GM18858 (cell line): ENCODE measurements around the gene ST6GALNAC6.

ENCODE experiments used
- ATAC-seq: cut with Tn5 transposase; IDR thresholded peaks from one replicate; pipeline ENCODE4 v1.9.1; 2021; ENCODE audit not compliant: unreplicated experiment

Gene ST6GALNAC6

DNA sequence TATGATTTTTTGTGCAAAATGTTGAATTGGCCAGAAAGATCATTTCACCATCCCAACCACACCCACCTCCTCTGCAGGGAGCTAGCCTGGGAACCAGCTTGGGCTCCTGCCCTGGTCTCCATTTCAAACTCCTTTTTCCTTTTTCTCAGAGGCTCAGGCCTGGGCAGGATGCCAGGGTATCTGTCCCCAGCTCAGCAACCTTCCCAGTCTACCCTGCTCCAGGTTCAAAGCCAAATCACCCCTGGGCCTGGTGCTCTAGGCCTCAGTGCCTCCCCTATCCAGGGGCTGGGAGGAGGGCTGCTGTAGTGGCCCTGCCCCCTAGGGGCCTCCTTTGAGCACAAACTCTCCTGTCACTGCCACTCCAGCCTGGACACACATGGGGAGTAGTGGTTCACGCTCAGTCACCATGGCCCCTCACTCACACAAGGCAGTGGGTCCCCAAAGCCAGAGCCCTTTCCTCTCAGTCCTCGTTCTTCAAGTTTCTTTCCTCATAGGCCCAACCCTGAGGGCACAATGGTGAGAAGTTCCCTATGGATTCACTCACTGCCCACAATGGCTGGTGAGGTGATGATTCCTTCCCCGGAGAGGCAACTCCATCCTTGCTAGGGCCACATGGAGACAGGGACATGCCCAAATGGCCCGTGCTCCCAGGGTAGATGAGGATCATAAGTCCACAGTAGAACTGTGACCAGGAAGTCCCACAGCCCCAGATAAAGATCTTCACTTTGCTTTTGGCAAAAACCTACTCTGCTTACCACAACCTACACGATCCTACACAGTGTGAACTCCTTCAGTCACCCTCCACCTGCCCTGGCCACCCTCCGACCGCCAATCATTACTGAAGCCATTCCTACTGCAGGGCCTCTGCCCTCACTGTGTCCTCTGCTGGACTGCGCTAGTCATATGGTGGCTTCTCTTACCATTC, 19.0 kb upstream of the ST6GALNAC6 start:
- no peak for ATAC-seq

DNA sequence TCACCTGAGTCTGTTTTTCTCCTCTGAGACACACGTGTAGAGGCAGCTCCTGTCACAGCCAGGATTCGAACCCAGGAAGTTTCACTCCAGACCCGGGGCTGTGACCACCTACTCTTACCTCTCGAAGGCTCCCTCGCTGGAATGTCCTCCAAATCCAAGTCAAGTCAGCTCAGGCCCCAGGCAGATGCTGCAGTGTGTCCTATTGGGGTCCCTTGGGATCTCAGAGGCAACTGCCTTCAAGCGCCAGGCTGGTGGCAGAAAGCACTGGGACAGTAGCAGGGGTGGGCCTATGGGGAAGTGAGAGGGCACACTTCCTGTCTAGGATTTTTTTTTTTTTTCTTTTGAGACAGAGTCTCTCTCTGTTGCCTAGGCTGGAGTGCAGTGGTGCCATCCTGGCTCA, 18.2 kb upstream of the ST6GALNAC6 start:
- ATAC-seq = no peak

DNA sequence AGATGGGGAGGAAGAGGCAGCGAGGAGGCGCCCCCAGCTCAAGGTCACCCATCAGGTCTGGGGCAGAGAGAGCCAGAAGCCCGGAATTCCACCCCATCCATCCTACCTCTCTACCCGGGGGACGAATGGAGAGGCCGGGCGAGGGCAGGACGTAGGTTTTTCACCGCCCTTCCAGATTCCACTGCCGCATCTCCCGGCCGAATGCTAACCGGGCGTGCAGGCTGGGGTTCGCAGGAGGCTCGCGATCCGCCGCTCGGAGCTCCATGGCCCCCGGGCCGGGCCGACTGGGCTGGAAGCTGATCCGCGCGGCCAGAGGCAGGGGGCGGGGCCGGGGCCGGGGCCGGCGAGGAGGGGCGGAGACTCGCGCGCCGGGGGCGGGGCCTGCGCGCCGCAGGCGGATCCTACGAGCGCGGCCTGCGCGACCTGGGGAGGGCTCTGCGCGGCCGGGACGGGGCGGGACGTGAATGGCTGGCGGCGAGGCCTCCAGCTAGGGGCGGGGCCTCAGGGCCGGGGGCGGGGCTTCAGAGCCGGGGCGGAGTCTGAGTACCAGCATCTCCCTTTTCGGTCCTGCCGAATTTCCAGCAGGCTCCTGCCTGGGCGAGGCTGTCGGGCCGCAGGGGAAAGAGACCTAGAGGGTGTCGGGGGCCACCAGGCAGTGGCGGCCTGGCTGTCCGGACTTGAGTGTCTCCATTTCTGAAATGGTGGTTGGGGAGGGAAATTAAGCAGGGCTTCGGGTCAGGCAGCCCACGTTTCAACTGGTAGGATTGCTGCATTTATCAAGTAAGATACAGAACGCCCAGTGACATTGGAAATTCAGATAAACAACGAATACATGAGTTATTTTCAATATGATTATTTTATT, 17.5 kb upstream of the ST6GALNAC6 start, which contains the start of gene ST6GALNAC4:
Gene ST6GALNAC4 (minus strand): TSS at position 322 of the 862 bp plus-strand sequence. CDS start 622 bp downstream, outside the sequence.
- ATAC-seq = peak; percentile 32

DNA sequence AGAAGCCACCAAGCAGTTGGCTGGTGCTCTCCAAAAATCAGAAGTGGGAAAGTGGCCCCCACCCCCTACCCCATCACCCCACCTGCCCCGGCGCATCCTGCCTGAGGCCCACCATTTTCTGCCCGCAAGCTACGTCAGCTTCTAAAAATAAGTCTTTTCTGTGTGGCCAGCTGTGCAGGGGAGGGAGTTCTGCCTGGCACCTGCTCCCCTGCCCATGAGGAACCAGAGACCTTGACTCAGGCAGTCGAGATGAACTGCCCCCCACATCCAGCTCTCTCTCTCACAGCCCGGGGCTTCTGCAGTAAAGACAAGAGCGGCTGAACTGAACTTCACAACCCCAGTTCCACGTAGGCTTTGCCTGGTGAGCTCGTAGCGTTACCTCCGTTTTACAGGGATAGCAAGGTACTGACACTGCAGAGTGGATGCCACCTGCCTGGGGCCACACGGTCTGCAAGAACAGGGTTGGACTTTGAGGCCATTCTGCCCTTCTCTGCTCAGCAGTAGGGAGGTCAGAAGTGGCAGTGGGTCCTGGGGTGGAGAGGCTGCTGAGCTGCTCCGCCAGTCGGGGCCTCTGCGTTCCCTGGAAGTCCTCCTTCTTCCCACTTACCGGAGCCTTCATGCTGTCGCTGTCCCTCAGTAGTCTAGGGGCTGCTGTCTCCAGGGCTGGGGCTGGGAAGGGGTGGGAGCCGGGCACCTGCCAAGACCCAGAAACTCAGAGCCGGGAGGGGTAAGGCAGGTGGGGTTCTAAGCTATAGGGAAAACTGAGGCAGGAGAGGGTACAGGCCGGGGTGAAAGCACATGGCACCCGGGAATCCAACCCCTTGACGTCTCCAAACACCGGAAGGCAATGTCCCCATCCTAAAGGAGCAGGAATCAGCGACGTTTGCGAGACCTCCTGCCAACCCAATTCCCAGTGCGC, 16.7 kb upstream of the ST6GALNAC6 start:
- no peak for ATAC-seq

DNA sequence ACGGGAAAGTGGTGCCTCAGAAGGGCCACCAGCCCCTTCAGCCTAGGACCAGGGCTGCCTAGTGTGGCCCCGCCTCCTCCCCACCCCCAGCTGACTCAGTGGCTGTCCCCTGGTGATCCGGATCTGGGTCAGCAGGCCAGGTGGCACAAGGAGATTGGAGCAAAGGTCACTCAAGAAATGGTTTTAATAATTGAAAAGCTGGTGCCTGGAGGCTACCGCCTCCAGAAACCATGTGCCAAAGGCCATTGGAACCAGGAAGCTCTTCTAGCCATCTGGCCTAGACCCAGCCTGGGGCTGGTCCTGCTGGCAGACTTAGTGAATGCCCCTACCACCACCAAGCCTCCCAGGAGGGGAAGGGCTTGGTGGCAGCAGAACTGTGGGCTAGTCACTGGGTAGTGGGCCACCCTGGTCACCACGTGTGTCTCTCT, 15.9 kb upstream of the ST6GALNAC6 start:
- ATAC-seq = no peak

DNA sequence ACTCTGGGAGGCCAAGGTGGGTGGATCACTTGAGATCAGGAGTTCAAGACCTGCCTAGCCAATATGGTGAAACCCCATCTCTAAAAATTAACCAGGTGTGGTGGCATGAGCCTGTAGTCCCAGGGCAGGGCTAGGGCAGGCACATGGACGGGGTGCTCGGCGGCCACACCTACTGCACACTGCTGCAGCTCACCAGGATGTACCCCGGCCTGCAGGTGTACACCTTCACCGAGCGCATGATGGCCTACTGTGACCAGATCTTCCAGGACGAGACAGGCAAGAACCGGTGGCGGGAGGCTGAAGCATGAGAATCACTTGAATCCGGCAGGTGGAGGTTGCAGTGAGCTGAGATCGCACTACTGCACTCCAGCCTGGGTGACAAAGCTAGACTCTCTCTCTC, 14.3 kb upstream of the ST6GALNAC6 start:
- no peak for ATAC-seq

DNA sequence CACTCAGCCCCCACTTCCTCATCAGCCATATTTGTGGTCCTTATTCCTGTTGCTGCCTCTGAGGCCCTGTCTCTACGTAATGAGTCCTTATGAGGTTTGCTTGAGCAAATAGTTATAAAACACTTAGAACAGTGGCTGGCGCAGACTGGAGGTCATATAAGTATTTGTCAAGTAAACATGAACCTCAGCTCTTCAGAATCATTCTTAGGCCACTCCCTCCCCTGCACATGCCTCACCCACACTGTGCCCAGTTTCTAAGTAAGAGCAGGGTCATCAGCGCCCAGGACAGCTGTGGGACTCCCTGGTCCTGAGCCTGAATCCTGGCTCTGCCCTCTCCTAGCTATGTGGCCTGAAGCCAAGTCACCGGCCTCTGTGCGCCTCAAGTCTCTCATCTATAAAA, 13.5 kb upstream of the ST6GALNAC6 start:
- ATAC-seq = no peak

DNA sequence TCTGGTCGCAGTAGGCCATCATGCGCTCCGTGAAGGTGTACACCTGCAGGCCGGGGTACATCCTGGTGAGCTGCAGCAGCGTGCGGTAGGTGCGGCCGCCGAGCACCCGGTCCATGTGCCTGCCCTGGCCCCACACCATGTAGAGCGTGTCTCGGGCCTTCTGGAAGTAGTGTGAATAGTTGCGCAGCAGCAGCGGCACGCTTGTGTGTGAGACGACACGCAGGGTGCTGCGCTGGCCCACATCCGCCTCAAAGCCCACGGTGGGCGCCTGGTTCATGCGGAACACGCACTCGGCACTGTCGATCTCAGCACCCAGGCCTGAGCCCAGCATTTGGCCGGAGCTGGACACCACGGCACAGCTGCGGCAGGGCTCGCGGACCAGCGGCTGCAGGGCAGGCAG, 12.9 kb upstream of the ST6GALNAC6 start:
- ATAC-seq = no peak

DNA sequence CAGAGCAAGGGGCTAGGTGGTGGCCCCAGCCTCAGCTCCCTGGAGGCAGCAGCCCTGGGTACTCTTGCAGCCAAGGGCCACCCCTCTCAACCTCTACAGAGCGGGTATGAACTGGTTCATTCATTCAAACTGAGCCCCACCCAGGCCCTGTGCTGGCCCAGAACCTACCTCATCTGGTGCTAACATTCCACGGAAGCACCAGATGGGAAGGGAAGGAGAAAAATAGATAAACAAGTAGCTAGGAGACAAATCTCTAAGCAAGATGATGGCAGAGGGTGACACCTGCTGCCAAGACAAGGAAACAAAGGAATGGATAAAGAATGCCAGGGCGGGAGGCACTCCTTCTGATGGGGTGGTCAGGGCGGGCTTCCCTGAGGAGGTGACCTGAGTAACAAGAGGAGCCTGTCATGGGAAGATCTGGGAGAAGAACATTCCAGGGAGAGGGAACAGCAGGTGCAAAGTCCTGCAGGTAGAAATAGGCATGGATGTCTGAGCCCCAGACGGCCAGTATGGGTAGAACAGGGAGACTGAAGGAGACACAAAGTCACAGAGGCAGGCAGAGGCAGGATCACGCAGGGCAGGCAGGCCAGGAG, 11.3 kb upstream of the ST6GALNAC6 start:
- no peak for ATAC-seq

DNA sequence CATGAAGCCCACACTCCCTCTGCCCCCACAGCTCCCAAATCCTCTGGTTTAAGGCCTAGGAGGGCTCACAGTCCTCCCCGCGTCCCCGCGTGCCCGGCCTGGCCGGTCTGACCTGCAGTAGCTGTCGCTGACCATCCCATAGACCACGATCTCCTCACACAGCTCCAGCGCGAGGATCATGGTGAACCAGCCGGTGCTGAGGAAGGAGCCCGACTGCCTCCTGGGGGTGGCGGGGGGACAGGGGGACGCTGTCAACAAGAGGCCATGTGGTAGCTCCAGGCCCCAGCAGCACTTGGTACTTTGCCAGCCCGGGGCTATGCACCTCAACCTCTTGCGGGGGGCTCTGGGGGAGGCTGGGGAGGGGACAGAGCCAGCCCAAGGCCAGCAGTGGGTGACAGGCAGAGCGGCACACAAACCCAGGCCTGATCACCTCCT, 10.5 kb upstream of the ST6GALNAC6 start:
- ATAC-seq = no peak

DNA sequence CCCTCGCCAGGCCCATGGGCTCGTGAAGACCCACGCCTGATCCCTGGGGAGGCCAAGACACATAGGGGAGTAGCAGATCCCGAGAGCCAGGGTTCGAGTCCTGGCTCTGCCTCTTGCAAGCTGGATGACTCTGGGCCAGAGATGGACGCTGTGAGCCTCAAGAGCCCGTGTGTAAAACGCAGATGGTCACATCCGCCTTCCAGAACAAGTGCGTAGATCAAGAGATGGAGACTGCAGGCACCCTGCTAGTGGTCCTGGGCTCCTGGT, 9.2 kb upstream of the ST6GALNAC6 start:
- no peak for ATAC-seq

DNA sequence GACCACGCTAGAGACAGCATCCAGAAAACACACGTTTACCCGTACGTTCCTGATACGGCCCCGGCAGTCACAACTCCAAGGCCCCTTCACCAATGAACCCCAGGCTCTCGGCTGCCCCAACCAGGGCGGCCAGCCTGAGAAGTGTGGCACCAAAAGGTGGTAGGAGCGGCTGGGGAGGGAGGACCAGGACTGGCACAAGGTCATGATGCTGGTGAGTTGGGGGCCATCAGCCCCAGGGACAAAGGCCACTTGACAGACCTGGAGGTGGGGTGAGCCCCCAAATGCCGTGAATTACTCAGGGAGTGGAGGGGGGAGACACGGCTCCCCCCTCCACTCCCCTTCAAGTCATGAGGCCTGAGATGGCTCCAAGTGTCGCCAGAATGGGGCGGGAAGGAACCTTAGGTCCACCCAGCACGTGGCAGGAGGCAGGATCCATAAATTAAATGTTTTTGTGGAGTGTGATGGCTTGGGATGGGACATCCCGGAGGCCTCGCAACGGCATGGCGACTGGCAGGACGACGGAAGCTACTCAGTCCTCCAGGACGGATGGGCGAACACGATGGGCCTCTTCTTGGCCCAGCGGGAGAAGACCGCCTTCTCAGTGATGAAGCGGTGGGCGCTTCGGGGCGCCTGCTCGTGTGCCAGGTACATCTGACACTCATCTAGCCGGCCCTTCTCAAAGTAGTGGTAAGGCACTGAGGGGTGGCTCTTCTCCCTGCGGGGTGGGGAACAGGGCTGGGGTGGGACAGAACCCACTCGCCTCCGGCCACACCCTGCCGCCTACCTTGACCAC, 8.7 kb upstream of the ST6GALNAC6 start:
- no peak for ATAC-seq

DNA sequence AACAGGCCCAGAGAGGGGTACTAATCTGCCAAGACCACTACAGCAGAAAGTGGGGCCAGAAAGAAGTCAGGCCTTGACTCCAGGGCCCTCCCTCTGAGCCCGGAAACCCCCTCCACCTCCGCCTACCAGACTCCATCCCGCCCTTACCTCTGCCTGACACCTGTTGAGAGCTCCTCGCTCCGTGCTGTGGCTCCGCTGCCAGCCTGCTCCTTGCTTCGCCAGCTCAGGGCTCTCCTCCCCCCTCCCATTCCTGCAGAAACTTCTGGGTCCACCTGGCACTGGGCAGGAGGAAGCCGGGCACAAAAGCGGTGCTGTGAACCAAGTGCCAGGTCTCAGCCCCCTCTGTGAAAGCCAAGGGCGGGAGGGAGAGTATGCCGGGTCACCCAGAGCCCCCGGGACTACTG, 6.4 kb upstream of the ST6GALNAC6 start:
- no peak for ATAC-seq

DNA sequence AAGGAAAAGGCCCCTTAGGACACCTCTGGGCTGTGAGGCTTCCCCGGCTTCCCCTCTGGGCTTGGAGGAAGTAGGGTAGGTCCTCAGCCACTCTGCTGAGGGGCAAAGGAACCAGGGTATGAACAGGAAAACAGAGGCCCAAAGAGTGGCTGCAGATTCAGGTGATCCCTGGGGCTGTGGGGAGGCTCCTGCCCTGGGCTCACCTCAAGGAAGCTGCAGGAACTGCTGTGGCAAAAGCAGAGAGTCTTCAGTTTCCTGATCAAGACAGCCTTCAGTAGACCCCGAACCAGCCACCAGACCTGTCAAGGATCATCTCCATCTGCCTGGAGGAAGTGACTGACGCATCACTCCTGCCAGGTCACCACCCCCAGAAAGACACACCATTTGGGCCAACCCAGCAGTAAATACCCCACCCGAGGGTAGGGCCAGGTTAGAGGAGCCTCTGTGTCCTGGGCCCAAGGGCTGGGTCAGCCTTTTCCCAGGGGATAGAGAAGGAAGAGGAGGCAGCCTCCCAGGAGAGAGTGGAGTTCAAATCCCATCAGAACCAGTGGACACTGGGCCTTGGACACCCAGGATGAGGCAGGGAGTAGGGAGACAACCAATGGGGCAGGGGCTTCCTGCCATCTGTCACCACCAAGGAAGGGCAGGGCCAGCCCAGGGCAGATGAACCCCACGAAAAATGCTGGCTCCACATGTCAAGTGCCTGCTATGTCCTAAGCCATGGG, 5.8 kb upstream of the ST6GALNAC6 start:
- ATAC-seq = no peak

DNA sequence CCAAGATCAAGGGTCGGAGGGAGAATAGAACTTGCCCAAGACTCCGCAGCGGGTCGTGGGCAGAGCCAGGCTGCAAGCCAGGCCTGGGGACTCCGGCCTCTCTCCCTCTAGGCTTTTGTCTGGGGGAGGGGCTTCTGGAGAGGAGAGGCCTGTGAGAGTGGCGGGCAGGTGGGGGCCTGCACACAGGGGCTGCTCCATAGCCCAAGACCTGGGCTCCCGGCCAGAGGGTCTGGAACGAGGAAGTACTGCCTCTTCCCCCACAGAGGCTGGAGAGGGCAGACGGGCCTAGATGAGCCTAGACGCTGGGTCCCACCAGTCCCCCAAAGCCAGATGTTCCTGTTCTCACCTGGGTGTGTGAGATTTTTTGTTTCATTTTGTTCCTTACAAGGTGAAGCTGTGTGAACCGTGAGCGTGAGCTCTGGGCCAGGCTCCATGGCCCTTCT, 5.2 kb upstream of the ST6GALNAC6 start:
- no peak for ATAC-seq

DNA sequence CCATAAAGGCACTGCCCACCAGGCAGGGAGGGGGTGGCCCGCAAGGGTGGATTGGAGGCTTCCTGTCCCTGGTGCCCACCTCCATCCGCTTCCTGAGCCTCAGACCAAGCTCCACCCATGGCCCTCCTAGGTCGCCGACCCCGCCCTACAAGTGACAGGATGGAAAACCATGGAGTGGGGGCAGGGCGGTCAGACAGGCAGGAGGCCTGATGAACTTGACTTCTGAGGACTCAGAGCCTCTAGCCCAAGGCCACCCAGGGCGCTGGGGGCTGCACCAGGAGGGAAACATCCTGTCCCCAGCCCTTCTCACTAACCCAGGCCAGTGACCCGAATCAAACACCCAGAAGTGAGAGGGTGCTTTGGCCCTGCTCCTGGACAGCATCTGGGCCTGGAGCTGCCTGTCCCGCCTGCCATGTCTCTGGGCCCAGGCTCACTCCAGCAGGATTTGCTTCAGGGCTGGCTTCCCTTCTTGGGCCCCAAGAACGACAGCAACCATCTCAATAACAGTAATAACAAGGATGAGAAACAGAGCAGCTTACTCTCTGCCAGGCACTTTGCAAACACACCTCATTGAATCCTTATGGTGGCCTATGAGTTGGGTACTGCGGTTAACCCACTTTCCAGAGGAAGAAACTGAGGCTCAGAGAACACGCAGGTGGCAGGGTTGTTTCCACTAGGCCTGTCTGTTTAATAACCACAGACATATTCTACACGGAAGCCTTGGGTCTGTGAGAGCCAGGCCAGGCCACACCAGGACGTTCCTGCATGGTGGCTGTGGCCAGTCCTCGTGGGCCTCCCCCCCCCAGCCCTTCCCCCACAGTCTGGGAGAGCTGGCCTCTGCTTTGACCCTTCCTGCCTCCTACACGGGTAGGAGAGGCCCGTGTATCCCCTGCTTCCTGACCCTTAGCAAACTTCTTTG, 4.4 kb upstream of the ST6GALNAC6 start:
- ATAC-seq = no peak

DNA sequence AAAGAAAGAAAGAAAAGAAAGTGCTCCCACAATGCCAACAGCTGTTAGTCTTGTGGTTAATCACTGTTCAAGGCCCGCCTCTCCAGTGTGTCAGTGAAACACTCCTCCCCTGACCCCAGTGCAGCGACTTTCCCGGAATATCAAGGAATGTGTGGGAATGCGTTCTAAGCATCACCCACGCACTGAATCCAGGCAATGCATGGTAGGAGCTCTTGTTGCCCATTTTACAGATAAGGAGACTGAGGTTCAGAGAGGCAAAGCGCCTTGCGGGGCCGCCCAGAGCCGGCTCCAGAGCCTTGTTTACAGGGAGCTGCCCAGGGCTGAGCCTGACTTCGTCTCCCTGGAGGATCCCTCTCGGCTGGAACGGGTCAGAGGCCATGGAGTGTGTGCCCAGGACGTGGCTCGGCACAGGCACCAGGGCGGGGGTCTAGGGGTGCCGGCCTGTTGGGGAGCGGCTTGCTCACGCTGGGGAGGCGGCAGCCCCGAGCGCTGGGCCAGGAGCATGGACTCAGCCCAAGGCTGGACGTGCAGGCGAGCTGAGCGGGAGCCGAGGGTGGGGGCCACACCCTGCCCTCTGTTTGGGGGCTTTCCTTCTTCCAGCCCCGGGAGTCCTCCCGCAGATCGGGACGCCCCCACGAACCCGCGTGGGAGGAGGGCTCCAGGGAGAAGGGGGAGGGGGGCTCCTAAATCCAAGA, 823 bp downstream of the ST6GALNAC6 start:
- ATAC-seq = no peak
